ENCODE results near the gene EPHA4.

DNA sequence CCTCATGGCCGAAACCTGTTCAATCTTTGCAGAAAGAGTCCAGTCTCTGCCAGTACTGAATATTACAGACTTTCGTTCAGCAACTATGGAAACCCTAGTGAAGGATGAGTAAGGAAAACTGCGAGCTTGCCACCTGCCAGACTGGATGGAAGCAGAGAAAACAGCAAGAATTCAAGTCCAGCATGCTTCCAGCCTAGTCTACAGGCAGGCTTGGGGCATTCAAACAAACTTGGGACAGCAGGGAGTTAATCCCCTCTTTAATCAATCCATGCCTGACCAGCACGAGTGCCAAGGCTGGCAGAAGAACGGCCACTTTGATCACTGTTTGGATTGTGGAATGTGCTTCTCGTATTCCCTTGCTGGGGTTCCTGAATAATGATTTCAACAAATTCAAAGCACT lies 145.2 kb downstream of the EPHA4 start:
- TF ChIP-seq EZH2 (IDR thresholded peaks at IDR 0.05; ENCODE audit: insufficient read depth, poor library complexity, severe bottlenecking) (no peak), EZH2phosphoT487 (IDR thresholded peaks at IDR 0.05; ENCODE audit: insufficient read depth, low read depth) (no peak)

Data from GM23248 (cell line).